Esophagus muscularis mucosa (tissue), 4 donors: ENCODE measurements around the gene DUSP9.

ENCODE experiments used
- EP300 ChIP-seq: sonication (generic); formaldehyde crosslinking; IDR thresholded peaks from one replicate; pipeline ENCODE4 v1.6.1; 2017; ENCODE audit warnings: antibody characterized with exemption
- POLR2A ChIP-seq: fragments of 450-650 bp; IDR thresholded peaks from one replicate; pipeline ENCODE4 v1.6.1; 2017; ENCODE audit warnings: antibody characterized with exemption, moderate library complexity, mild to moderate bottlenecking, low read depth
- POLR2AphosphoS5 ChIP-seq, 2 donors: sonication (generic); formaldehyde crosslinking; IDR thresholded peaks; one replicate each; pipeline ENCODE4 v1.6.1; 2017; ENCODE audit warnings: antibody characterized with exemption in 2 of 2
- TF ChIP-seq, protein P1 (sequence below), 3 experiments: fragments of 200-600 bp in 2 of 3; fragments of 450-650 bp in 1 of 3; sonication (generic) in 2 of 3; IDR thresholded peaks; one replicate each; pipeline ENCODE4 v1.5.1; 2017 to 2019; ENCODE audit warnings: antibody characterized with exemption in 3 of 3, mild to moderate bottlenecking in 2 of 3, moderate library complexity in 1 of 3

DNA sequence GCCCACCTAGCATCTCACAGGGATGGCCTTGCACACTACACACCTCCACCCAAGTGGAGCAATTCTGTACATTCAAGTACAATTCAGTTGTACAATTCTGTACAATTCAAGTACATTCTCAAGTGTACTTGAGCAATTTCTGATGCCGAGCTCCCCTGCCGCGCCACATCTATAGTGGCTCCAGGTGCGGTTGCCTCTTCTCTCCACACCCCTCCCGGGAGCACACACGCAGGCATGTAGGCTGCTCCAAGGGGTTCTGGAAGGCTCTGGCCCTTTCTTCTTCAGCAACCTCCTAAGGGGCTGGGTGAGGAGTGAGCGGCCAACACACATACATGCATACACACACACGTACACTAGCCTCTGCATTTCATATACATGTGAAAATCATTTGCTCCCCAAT lies 18.9 kb upstream of the DUSP9 start:
- TF ChIP-seq POLR2AphosphoS5 (IDR thresholded peaks at IDR 0.05) = no peak
- TF ChIP-seq, protein P1, sequence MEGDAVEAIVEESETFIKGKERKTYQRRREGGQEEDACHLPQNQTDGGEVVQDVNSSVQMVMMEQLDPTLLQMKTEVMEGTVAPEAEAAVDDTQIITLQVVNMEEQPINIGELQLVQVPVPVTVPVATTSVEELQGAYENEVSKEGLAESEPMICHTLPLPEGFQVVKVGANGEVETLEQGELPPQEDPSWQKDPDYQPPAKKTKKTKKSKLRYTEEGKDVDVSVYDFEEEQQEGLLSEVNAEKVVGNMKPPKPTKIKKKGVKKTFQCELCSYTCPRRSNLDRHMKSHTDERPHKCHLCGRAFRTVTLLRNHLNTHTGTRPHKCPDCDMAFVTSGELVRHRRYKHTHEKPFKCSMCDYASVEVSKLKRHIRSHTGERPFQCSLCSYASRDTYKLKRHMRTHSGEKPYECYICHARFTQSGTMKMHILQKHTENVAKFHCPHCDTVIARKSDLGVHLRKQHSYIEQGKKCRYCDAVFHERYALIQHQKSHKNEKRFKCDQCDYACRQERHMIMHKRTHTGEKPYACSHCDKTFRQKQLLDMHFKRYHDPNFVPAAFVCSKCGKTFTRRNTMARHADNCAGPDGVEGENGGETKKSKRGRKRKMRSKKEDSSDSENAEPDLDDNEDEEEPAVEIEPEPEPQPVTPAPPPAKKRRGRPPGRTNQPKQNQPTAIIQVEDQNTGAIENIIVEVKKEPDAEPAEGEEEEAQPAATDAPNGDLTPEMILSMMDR (IDR thresholded peaks at IDR 0.05) = no peak
- no peak for TF ChIP-seq POLR2A
- no peak for TF ChIP-seq EP300
